ENCODE results near the gene IFRD2.

GRCh38 chr3:50320853-50321335 is 28.7 kb upstream of the IFRD2 start:
- no peak for TF ChIP-seq CTCF (IDR thresholded peaks at IDR 0.05)
- no peak for TF ChIP-seq POLR2A (IDR thresholded peaks at IDR 0.05)
